NK-92 treated with Interleukin-12 subunit alpha and Interleukin-12 subunit beta, amount 100 ng/mL, for 24 hours (cell line): ENCODE data around the gene TMEM163.
"Not testable (repeated sequence)": the region's sequence is repeated elsewhere in the genome, so short reads cannot be mapped to it uniquely, and the experiment has no call there.

Source experiments
- DNase-seq: peaks from one replicate; lab custom pipeline; 2025; lab: John Stamatoyannopoulos, UW

TMEM163 gene

GRCh38 chr2:134527381-134527780 is 191.4 kb downstream of the TMEM163 start:
- DNase-seq, result no peak

DNA sequence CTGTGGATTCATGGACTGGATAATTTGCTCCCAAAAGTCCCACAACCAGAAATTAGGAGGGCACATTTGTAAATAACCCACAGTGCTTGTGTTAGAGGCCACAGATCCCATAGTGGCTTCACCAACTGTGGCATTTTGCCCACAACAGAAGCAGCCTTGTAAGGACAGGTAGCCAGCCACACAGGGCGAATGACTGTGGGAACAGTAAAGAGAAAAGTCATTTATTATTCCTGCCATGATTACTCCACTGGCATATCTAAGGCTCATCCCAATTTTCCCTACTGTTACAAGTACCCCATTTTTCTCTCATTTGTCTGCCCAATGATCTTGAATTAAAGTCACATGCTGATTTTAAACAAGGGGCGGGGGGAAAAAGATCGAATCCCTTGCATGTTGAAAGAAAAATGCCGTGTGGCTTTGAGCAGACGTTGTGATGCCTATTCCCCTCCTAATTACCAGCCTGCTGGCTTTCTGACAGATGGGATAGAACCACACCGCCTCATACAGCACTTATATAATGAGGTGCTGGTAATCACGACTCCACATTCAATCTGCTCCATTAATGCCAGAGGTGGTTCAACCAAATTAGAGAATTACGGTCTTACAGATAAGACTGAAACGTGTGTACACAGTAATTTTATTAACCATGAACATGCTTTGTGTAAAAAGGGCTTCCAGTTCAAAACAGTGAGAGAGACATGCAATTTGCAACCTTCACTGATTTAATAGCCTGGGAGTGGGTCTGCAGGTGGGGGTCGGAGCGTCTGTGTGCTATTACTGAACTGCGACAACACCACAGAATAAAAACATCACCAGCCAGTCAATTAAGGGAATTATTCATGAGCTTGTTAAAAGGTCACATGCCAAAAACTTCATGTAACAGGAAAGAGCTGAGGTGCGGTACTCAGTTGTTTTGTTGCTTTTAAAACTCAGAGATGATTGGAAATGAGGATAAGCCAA is 196.0 kb downstream of the TMEM163 start:
- DNase-seq, result no peak

- DNase-seq, result no peak
Measured at GRCh38 chr2:134518101-134518500, 200.7 kb downstream of the TMEM163 start.

DNA sequence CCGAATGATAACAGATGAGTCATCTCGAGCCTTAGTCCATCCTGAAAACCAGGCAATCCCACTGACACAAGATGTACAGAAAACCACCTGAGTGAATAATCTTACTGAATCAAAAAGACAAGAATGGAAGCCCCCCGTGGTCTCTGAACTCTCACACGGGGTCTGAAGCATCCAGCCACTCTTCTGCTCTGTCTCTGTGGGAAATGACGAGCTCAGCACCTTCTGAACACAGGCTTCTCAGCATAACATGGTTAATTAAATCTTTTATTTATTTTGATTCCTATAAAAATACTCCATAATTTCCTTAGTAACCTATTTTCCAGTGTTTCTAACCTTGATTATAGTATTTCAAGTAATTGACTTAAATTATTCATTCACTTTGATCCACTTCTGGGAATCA is 203.7 kb downstream of the TMEM163 start:
- no peak for DNase-seq

GRCh38 chr2:134513465-134513804 is 205.4 kb downstream of the TMEM163 start:
- no peak for DNase-seq

DNA sequence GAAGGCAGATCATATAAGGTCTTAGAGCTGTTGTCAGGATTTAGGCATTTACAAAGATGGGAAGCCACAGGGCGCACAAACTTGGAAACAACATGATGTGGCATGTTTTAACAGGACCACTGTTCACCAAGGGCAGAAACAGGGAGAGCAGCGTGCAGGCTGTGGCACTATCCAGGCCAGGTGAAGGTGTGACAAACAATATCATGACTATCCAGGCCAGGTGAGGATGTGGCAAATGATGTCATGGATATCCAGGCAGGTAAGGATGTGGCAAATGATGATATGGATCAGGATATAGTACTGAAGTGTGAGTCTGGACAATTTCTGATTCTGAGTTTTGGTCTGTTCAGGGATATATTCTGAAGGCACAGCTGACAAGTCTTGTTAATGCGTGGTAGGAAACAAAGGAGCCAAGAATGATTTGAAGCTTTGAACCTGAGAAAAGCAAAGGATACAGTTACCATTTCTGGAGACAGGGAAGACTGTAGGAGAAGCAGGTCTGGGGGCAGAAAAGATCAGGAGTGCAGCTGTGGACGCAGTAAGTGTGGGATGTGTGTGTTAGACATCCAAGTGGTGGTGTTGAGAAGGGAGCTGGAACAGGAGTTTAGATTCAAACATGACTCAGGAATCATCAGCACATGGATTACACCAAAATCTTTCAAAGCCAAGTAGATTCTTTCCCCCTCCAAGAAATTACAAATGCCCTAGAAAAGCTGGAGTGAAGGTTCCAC is 205.9 kb downstream of the TMEM163 start:
- DNase-seq, result no peak

DNA sequence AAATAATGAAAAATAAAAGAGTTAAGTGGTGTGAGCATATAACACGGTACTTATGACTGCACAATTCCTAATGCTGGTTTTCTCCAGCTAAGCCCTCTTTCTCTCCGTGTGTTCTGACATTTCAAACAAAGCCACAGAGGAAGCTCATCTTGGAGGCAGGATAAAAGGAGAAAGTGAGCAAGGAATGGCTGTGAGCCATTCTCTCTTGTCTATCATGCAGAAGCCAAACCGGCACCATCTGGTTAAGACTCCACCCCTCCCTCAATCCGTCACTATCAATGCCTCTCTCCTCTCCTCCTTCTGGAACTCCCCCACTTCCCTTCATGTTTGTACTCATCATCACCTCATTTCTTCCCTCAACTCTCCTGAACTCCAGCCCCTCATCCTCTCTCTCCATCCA is 210.4 kb downstream of the TMEM163 start:
- no peak for DNase-seq

GRCh38 chr2:134507697-134508096 is 211.1 kb downstream of the TMEM163 start:
- no peak for DNase-seq

- not testable (repeated sequence) for DNase-seq
Measured at GRCh38 chr2:134507159-134507558, 211.6 kb downstream of the TMEM163 start.

DNA sequence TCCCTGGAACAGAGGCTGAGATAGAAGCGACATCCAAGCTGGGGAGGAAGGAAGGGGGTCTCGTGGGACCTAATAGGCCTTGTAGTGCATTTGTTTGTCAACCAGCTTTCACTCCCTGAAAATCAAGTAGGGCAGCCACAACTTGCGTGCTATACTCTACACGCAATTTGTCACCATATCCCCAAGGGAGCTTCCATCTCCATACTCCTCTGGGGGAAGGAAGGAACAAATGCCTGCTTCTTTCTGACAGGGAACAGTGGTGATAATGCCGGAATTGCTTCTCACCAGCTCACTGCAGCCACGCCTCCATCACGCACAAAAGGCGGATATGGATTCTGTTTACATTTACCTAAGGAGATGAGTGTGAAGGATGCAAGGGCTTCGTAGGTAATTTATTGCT is 213.4 kb downstream of the TMEM163 start:
- DNase-seq, result no peak

DNA sequence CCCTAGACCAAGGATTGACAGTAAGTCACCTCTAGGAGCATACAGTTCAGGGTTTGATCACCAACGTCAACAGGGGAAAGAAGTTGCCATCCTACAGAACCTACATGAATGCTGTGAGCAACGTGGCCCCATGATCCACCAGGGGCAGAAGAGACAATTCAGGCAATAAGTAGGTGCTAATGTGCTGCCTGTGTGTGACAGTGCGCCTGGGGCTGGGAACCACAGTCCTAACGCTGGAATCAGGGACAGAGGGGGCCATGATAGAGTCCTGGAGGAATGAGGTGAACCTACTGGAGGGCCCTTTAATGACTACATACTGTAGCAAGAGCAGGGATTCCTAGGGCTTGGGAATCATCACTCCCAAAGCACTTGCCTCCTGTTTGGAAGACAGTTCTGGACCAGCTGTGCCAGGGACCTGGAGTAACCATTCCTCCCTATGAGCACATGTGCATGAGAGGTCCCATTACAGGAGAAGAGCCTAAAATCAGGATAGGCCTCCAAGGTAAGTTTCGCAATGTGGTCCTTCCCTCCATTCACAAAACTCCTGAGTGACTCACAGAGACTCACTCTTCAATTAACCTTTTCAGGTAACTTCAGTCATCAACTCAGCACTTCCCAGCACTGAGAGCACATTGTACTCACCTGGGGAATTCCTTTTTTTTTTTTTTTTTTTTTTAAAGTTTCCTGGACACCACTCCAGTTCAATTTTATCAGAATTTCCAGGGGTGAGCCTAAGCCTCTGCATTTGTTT is 214.0 kb downstream of the TMEM163 start:
- DNase-seq, result no peak

GRCh38 chr2:134502104-134502503 is 216.7 kb downstream of the TMEM163 start:
- no peak for DNase-seq

DNA sequence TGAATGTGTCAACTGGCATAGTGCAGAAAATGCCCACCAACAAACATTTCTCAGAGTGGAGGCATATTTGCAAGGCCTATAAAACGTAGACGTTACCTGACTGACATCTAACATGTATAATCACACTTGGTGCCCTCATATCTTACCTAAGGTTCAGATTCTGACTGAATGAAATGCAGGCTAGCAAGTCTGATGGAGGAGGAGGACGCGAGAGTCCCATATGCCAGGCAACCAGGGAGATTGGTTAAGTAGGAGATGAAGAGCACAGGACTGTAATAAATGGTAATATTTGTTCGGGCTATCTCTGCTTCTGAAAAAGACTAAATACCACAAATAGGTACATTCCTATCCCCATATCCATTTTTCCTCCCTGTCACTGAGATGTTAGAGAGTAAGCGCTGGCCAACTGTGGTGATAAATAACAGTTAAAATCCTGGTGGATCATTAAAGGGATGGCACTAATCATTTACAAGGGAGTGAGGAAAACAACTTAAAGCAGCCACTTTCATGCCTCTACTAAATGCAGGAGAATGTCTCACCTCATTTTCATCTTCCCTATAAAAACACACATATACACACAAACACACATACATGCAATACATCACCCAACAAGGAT is 217.2 kb downstream of the TMEM163 start:
- no peak for DNase-seq

DNA sequence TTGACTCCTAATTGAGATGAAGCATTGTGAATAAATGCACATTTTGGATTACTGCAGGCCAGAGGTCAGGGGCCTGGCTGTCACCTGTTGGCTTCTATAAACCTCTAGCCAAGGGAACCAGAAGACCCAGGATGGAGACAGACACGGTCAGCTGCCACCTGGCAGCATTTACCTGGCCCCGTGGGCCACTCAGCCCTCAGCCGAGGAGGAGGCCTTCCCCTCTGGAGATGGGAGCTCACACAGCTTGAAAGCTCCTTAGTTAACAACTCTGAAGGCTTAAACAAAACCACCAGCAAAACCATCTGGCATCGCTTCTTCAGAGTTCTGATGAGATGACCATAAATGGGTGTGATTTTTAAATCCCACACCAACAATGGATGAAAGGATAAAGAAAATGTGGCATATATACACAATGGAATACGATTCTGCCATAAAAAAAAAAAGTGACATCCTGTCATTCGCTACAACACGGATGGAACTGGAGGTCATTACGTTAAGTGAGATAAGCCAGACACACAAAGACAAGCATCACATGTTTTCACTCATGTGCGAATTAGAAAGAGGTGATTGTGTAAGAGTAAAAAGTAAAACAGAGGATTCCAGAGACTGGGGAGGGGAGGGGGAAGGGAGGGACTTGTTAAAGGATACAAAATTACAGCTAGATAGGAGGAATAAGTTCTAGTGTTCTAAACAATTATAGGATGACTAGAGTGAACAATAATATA is 218.4 kb downstream of the TMEM163 start:
- no peak for DNase-seq

DNA sequence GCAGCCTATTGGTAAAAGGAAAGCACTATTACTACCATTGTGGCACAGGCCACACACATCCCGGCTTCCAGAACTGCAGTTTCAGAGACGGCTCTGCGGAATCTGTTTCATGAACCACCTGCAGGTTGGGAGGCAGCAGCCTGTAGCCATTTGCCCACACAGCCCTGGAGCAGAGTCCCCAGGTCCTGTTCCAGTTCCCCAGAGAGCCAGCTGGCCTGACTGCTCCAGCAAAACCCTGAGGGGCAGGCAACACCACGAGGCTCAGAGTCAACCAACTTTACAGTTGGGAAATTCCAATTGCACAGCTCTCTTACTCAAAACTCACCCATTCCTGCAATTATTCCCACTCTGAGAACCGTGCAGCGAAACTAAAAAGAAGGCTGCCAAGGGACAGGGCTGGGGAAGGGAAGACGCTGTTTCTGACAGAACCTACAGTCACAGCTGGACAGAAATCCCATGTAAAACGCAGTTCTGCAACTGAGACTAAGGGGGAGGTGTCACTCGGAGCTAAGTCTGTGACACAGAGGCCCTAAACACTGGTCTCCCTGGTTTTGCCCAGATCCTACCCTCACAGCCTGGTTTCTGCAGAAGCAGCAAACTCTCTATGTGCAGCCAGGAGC is 219.4 kb downstream of the TMEM163 start:
- DNase-seq, result no peak

- DNase-seq, result no peak
Measured at GRCh38 chr2:134498654-134499053, 220.1 kb downstream of the TMEM163 start.

DNA sequence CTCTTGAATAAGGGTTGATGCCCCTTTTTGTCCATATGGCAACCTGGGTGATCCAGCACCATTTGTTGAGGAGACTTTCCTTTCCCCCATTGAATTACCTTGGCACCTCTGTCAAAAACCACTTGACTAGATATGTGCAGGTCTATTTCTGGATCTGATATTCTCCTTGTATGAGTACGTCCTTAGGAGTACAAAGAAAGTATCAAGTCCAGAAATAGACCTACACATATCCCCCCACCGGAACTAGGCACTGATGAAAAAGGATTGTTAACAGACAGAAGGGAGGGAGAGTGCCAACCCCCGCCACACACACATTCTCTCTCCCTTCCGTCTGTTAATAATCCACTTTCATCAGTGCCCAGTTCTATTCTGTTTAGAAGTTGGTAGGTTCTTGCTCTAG is 225.0 kb downstream of the TMEM163 start:
- no peak for DNase-seq

- no peak for DNase-seq
Measured at GRCh38 chr2:134491771-134492441, 226.9 kb downstream of the TMEM163 start.

DNA sequence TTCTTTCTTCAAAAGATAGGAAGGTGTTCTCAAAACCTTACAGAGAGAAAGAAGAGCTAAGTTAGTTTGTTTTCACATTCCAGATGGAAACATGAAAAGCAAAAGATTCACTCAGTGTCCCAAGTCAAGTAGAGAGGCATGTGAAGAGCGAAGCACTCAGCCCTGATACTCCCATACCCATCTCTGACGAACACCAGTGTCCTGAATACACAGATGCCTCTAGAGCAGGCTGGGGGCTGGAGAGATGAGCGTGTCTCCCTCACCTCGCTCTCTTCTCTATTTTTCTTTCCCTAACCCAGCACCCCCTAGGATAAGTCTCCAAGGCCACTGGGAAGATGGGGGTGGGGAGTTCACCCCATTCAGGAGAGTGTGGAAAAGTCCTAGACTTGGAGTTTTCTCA is 227.8 kb downstream of the TMEM163 start:
- no peak for DNase-seq

DNA sequence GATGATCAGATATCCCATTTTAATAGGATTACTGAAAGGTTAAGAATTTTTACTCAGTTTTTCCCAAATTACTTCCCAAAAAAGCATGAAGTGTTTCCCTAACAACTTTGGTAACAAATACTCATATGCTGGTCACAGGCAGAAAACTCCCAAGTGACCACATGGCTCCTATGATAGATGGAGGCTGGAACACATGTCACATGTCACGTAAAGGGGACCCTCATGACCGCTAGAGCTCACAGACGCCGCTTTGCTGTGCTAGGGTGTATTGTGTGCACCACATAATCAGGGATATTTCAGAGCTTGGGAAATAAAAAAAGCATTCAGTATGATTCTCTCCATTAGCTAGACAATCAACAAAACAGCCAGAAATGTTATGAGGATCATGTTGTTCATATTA is 228.2 kb downstream of the TMEM163 start:
- DNase-seq, result no peak
